Measurements from ENCODE around the gene PPP3CA.

DNA sequence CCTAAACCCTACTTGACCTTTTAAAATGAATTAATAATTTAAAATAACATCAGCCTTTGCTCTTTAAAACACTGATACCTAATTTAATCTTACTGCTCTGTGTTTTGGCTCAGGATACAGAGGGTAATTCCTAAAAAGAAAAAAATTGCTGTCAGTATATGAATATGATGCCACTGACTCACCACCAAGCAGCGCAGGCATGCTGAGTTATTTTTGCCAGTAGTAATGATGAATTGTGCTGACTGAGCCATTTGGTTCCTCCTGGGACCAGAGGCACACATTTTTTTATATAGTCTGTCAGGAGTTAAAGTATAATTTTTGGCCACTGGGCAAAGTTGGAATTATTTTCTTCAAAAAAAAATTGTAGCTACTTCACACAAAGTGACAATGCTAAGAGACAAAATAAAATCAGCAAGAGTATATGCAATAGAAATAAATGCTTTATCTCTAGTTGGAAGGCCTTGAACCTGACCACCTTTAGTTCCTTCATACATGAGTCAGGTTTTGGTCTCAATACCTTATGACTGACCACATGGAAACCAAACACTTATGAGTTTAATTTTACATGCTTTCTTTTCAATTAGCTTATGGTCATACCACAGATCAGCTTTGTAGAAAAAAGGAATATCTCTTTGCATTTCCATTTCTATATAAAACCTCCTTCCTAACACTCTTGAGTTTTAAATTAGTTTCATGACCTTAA lies 115.1 kb downstream of the PPP3CA start:
- TF ChIP-seq, protein P1, sequence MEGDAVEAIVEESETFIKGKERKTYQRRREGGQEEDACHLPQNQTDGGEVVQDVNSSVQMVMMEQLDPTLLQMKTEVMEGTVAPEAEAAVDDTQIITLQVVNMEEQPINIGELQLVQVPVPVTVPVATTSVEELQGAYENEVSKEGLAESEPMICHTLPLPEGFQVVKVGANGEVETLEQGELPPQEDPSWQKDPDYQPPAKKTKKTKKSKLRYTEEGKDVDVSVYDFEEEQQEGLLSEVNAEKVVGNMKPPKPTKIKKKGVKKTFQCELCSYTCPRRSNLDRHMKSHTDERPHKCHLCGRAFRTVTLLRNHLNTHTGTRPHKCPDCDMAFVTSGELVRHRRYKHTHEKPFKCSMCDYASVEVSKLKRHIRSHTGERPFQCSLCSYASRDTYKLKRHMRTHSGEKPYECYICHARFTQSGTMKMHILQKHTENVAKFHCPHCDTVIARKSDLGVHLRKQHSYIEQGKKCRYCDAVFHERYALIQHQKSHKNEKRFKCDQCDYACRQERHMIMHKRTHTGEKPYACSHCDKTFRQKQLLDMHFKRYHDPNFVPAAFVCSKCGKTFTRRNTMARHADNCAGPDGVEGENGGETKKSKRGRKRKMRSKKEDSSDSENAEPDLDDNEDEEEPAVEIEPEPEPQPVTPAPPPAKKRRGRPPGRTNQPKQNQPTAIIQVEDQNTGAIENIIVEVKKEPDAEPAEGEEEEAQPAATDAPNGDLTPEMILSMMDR (IDR thresholded peaks at IDR 0.05; ENCODE audit: low read length): no peak
- TF ChIP-seq EZH2 (IDR thresholded peaks at IDR 0.05; ENCODE audit: borderline replicate concordance, low read length): no peak
